ENCODE measurements around the gene TNFRSF25.

DNA sequence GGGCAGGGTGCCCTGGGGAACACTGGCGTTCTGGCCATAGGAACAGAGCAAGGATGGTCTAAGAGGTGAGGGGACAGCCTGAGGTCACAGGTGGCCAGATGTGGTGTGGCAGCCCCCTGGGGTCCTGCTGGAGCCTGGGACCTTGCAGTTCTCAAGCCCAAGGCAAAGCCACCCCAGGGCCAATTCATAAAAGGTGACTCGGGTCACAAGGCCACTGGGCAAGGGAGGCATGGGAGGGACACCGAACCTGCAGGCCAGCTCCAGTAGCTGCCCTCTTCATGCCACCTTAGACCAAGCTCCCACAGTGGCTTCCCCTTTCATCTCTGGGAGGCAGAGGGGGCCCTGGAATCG, 19.3 kb downstream of the TNFRSF25 start:
- TF ChIP-seq, protein P1, sequence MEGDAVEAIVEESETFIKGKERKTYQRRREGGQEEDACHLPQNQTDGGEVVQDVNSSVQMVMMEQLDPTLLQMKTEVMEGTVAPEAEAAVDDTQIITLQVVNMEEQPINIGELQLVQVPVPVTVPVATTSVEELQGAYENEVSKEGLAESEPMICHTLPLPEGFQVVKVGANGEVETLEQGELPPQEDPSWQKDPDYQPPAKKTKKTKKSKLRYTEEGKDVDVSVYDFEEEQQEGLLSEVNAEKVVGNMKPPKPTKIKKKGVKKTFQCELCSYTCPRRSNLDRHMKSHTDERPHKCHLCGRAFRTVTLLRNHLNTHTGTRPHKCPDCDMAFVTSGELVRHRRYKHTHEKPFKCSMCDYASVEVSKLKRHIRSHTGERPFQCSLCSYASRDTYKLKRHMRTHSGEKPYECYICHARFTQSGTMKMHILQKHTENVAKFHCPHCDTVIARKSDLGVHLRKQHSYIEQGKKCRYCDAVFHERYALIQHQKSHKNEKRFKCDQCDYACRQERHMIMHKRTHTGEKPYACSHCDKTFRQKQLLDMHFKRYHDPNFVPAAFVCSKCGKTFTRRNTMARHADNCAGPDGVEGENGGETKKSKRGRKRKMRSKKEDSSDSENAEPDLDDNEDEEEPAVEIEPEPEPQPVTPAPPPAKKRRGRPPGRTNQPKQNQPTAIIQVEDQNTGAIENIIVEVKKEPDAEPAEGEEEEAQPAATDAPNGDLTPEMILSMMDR (IDR thresholded peaks at IDR 0.05): no peak
- TF ChIP-seq POLR2A (IDR thresholded peaks at IDR 0.05): no peak
